Stimulated activated CD4-positive, alpha-beta T cell treated with anti-CD3 and anti-CD28 coated beads, Interleukin-12 subunit alpha, Interleukin-12 subunit beta, amount 100 ng/mL, for 48 hours (primary cell): ENCODE results near the gene C16orf92.

Experiments
- DNase-seq, 3 donors: peaks; one replicate each; pipeline ENCODE4 v3.0.0-alpha.2; 2020; ENCODE audit warnings: low read depth in 2 of 3, low spot score in 1 of 3

C16orf92 gene

GRCh38 chr16:29988346-29989075 lies 34.5 kb upstream of the C16orf92 start:
- DNase-seq = no peak

GRCh38 chr16:29989111-29989858 lies 33.7 kb upstream of the C16orf92 start:
- DNase-seq = no peak

- no peak for DNase-seq
Observed at GRCh38 chr16:29990034-29990433, 33.0 kb upstream of the C16orf92 start.

- no peak for DNase-seq
Observed at GRCh38 chr16:29990883-29991570, 32.0 kb upstream of the C16orf92 start.

- DNase-seq = no peak
Observed at GRCh38 chr16:29991571-29991904, 31.5 kb upstream of the C16orf92 start.

GRCh38 chr16:29992344-29992967 lies 30.5 kb upstream of the C16orf92 start:
- DNase-seq = no peak

- DNase-seq = no peak
Observed at GRCh38 chr16:29993191-29993902, 29.7 kb upstream of the C16orf92 start.

- DNase-seq = no peak
Observed at GRCh38 chr16:29993903-29994599, 28.9 kb upstream of the C16orf92 start.

- peak; percentile 56 to 71 (median 70) for DNase-seq
Observed at GRCh38 chr16:29994600-29995323, 28.2 kb upstream of the C16orf92 start.

- peak; percentile 77 to 83 (median 81) for DNase-seq
Observed at GRCh38 chr16:29995324-29995910, 27.6 kb upstream of the C16orf92 start, which contains the start of gene HIRIP3. Gene HIRIP3, minus strand, starts transcription at chr16:29995617. Its CDS starts 12 bp downstream, at chr16:29995605.

GRCh38 chr16:29995911-29996765 lies 26.9 kb upstream of the C16orf92 start, which contains the start of gene INO80E:
Gene INO80E, plus strand, starts transcription at chr16:29996241. Its CDS starts 70 bp downstream, at chr16:29996311.
- DNase-seq = peak; percentile 99

- no peak for DNase-seq
Observed at GRCh38 chr16:29996766-29997250, 26.2 kb upstream of the C16orf92 start.

- no peak for DNase-seq
Observed at GRCh38 chr16:29999605-30000004, 23.4 kb upstream of the C16orf92 start.

- no peak for DNase-seq
Observed at GRCh38 chr16:30000735-30001631, 22.0 kb upstream of the C16orf92 start.

- DNase-seq = no peak
Observed at GRCh38 chr16:30002614-30003346, 20.2 kb upstream of the C16orf92 start.
